BJ (cell line): ENCODE results near the gene TBX21. TPM values are rescaled to one million over a fixed set of nuclear protein-coding genes. Genes with fewer than 3 reads are reported as not detected.
A peak's percentile ranks its signal among the peaks of the same experiment; 100 is the strongest.

Experiments used
- CTCF ChIA-PET: fragments of 350-600 bp; formaldehyde crosslinking; extraction: SDS; loops from one replicate; lab custom pipeline; 2021; ENCODE audit warnings: antibody characterized with exemption, inconsistent platforms; lab: Yijun Ruan, JAX
- POLR2A ChIA-PET: fragments of 300-600 bp; sonication (Branson Sonifier 250); formaldehyde crosslinking; extraction: SDS; loops from one replicate; lab custom pipeline; 2021; ENCODE audit warnings: antibody characterized with exemption; lab: Charles Lee
- DNase-seq: peaks from one replicate; pipeline ENCODE4 v3.0.0-alpha.2; 2011; ENCODE audit warnings: low read depth
- H3K27me3 ChIP-seq: 2 replicates; pipeline ENCODE4 v1.6.0; 2011; ENCODE audit warnings: low read length; ENCODE audit not compliant: control insufficient read depth, insufficient read depth
- H3K36me3 ChIP-seq: 2 replicates; pipeline ENCODE4 v1.5.1; 2011; ENCODE audit warnings: low read length; ENCODE audit not compliant: control insufficient read depth, insufficient read depth
- H3K4me3 ChIP-seq: 2 replicates; pipeline ENCODE4 v1.5.1; 2011; ENCODE audit warnings: low read depth, mild to moderate bottlenecking, control low read depth, low read length
- polyA plus RNA-seq: library from polyadenylated mRNA; depleted of rRNA; stranded (reverse); fragments of >200 nt; gene quantifications from 2 replicates; pipeline ENCODE4 v1.2.3, GENCODE V29; 2011
- TF ChIP-seq, protein P1 (sequence below): IDR thresholded peaks from 2 replicates; pipeline ENCODE4 v1.5.1; 2011; ENCODE audit warnings: low read depth, mild to moderate bottlenecking, control low read depth, inconsistent platforms, low read length, moderate library complexity; ENCODE audit not compliant: insufficient read depth

Gene TBX21
- polyA plus RNA-seq, 1 experiment = not detected

DNA sequence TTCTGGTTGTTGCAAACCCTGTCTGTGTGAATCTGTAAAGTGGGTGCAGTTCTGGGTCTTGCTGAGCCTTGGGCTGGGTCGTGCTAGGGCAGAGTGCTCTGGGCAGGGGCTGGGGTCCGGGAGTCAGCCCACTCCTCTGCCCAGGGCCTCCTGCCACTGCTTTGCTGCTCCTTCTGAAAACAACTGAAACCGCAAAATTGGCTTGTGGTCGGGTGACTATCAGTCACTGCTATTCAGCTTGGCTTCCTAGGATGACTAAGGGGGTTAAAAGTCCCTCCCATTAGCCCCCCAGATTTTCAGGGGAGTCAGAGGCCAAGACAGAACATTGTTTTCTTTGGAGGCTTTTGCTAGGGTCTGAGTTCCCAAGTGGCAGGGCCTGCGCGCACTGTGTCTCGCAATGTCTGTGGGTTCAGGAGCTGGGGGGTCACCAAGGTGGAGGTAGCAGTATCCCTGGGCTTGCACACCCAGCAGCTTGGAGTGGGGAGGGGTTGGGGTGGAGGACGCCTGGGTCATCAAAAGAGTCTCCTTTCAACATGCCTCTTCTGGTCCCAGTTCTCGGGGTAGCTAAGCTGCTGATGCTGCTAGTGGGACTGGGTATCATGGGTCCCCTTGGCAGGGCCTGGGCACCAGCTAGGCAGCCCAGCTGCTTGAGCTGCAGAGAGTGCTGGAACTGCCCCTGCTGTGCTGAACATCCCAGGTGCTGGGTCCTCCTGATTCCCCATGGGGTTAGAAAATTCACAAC is 13.5 kb upstream of the TBX21 start:
- POLR2A ChIA-PET = interaction anchor here (0.5 kb wide), 1 partner anchor 26 kb away, joined by 3 read pairs; no protein-coding TSS in a partner anchor
- Histone ChIP-seq H3K27me3 (peaks cover 39% of the 10 kb centered on the region), H3K36me3 (no peaks in the 10 kb centered on the region), H3K4me3 (no peak overlapping the region)
- DNase-seq = peak; percentile 17
- CTCF ChIA-PET = interaction anchor here (1.2 to 2.1 kb wide), 3 partner anchors 8 to 21 kb away, joined by 4 to 7 read pairs (median 5); no protein-coding TSS in a partner anchor
- TF ChIP-seq, protein P1, sequence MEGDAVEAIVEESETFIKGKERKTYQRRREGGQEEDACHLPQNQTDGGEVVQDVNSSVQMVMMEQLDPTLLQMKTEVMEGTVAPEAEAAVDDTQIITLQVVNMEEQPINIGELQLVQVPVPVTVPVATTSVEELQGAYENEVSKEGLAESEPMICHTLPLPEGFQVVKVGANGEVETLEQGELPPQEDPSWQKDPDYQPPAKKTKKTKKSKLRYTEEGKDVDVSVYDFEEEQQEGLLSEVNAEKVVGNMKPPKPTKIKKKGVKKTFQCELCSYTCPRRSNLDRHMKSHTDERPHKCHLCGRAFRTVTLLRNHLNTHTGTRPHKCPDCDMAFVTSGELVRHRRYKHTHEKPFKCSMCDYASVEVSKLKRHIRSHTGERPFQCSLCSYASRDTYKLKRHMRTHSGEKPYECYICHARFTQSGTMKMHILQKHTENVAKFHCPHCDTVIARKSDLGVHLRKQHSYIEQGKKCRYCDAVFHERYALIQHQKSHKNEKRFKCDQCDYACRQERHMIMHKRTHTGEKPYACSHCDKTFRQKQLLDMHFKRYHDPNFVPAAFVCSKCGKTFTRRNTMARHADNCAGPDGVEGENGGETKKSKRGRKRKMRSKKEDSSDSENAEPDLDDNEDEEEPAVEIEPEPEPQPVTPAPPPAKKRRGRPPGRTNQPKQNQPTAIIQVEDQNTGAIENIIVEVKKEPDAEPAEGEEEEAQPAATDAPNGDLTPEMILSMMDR = no peak

DNA sequence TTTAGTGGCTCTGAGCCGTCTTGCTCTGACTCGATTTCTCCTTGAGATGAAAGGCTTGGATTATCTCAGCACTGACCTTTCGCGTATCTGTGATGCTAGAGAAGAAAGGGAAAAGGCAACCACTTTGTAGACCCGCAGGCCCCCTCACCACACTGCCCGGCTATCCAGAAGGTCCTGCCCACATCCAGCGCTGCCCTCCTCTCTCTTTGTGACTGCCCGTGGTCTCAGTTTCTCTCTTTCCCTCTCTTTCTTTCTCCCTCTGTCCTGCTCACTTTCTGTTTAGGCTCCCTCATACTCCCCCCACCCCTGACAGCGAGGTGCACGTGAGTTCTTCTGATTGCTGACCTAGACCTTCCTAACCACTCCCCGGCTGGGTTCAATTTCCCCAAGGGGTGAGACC is 12.8 kb upstream of the TBX21 start:
- peaks cover 40% of the 10 kb centered on the region for H3K27me3 ChIP-seq
- ChIA-PET CTCF (interaction anchor here (1.2 to 2.1 kb wide), 2 partner anchors 15 to 22 kb away, joined by 4 to 5 read pairs; no protein-coding TSS in a partner anchor), POLR2A (no interaction called here)
- H3K36me3 ChIP-seq = no peaks in the 10 kb centered on the region
- DNase-seq = no peak
- TF ChIP-seq, protein P1 = no peak
- no peak overlapping the region for H3K4me3 ChIP-seq

DNA sequence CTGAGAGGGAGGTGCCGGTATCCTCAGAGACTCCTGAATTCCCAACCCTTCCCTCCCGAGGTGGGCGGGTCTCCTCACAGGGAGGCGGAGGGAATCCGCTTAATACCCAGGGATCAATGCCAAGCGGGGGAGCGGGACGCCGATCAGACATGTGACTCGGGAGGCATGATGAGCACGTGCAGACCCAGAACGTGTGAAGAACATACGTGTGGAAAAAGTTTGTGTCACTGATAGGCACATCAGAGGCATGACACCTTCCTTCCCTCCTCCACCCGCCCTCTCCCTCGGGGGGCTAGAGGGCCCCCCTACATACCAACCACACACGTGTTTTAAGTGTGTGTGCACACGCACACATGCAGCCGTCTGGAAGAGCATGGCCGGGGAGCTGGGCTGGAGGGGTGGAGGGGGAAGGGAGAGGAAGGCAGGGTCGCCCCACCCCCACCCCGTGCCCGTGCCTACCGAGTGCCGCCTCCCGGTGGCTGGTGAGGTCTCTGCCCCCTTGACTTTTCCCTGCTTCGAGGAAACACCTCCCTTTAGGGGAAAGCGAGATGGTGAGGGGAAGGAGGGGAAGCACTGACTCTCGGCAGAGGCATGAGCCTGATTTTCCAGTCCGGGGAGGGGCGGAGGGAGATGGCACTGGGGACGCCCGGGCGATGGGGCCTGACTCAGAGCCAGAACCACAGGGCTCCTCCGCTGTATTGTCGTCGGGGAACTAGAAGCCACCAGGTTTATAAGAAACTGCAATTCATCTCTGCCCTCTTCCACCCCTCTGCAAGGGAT is 12.1 kb upstream of the TBX21 start:
- Histone ChIP-seq H3K27me3 (peaks cover 34% of the 10 kb centered on the region), H3K36me3 (no peaks in the 10 kb centered on the region), H3K4me3 (no peak overlapping the region)
- CTCF ChIA-PET = no interaction called here
- TF ChIP-seq, protein P1 = no peak
- DNase-seq = no peak
- POLR2A ChIA-PET = no interaction called here

DNA sequence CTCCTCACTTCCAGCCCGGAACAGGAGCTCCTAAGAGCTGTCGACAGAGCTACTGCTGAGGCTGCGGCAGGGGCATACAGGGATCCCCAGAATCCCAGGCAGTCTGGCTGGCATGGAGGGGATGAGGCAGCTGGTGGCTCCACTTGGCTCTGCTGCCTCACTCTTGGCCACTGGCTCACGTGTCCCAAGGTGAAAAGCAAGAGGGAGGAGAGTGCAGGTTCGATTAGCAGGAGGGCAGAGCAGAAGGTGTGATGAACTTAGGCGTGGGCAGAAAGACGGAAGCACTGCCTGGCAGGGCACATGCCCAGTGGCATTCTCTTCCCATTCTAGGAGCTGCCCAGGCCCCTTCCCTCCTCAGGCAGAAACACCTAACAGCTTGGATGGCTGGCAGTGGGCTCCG is 11.3 kb upstream of the TBX21 start:
- POLR2A ChIA-PET = no interaction called here
- TF ChIP-seq, protein P1 = no peak
- DNase-seq = no peak
- Histone ChIP-seq H3K27me3 (peaks cover 35% of the 10 kb centered on the region), H3K4me3 (no peak overlapping the region), H3K36me3 (no peaks in the 10 kb centered on the region)
- CTCF ChIA-PET = interaction anchor here (1.1 kb wide), 1 partner anchor 23 kb away, joined by 3 read pairs; no protein-coding TSS in a partner anchor

DNA sequence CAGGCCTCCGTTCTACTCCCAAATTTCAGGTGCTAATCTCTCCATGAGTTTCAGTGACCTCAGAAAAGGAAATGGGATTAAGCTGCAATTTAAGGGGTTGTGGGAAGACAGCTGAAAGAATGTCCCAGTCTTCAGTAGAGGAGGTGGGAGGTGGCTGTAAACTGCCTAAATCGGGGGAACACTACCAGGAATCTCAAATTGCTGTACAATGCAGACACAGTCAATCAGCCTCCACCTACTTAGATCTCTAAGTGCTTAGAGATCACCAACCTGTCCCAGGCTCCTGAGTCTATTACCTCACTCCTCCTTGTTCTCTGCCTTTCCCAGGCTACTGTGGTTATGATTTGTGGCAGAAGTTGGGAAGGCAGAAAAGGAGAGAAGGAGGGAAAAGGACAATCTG is 8.3 kb upstream of the TBX21 start:
- peaks cover 30% of the 10 kb centered on the region for H3K27me3 ChIP-seq
- TF ChIP-seq, protein P1 = no peak
- no peaks in the 10 kb centered on the region for H3K36me3 ChIP-seq
- H3K4me3 ChIP-seq = no peak overlapping the region
- ChIA-PET CTCF (no interaction called here), POLR2A (no interaction called here)
- DNase-seq = no peak
